Glomerular visceral epithelial cell (primary cell): ENCODE results near the gene RPL36AL.
"Not testable (repeated sequence)": the region's sequence is repeated elsewhere in the genome, so short reads cannot be mapped to it uniquely, and the experiment has no call there.

Source experiments
- DNase-seq: peaks from one replicate; pipeline ENCODE4 v3.0.0-alpha.2; 2016; ENCODE audit errors: extremely low spot score

The RPL36AL gene

DNA sequence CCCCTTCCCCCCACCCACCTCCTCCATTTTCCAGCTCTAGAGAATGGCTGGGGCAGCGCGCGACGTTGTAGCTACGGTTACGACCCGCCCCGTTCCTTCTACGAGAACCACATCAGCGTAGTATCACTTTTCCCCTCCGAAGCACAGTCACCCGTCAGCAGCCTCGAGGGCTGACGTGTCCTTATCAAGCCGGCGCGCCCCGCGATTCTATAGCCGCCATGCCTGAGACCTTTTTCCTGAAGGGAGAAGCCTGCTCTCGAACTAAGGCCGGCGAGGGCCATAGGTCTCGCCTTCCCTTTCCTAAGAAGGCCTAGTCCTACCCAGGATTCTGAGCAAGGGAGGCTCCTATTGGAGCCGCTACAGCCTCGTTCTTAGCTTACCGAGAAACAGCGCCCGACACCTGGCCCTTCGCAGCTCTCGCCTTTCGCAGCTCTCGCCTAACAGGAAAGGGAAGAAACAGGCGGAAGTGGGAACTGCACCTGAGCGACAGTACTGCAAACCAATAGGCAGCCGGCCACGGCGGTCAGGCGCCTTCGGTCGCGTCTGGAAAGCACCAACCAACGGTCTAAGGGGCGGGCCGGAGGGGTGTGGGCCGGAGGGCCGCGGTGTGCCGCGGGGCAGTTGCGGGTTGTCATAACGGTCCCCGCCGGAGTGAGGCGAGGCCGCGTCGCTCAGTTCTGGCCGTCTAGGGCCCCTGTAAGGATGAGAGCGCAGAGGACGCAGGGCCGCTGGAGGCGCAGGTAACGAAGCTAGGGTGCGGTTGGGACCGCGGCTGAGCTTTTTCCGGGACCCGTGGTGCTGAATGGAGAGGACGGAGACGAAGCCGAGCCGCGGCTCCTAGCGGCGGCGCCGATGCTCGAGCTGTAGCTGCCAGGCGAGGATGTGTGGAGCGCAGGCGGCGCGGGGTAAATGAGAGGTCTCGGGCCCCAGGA lies at the start of gene RPL36AL, which contains the start of gene MGAT2:
Gene RPL36AL (minus strand): TSS at position 445 of the 932 bp plus-strand sequence. CDS start 1,522 bp downstream, outside the sequence.
Gene MGAT2 (plus strand): TSS at position 618 of the 932 bp plus-strand sequence. CDS start 470 bp downstream, outside the sequence.
- peak; percentile 99 for DNase-seq

DNA sequence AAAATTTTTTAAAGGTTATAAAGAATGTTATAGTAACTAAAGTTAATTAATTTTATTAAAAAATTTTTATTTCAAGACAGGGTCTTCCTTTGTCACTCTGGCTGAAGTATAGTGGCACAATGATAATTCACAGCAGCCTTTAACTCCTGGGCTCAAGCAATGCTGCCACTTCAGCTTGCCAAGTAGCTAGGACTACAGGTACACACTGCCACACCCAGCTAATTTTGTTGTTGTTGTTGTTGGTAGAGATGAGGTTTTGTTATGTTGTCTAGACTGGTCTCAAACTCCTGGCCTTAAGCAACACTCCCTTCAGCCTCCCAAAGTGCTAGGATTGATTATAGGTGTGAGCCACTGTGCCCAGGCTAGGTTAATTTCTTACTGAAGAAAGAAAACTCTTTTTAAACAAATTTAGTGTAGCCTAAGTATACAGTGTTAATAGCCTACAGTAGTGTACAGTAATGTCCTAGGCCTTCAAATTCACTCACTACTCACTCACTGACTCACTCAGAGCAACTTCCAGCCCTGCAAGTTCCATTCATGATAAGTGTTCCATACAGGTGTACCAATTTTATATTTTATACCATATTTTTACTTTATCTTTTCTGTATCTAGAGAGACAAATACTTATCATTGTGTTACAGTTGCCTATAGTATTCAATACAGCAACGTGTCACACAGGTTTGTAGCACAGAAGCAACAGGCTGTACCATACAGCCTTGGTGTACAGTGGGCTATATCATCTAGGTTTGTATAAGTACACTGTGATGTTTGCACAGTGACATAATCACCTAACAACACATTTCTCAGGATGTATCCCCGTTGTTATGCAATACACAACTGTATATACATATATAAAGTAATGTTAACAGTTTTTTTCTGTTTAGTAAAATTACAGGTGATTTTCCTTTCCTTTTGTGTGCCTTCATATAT lies 39.4 kb upstream of the RPL36AL start:
- DNase-seq: no peak

DNA sequence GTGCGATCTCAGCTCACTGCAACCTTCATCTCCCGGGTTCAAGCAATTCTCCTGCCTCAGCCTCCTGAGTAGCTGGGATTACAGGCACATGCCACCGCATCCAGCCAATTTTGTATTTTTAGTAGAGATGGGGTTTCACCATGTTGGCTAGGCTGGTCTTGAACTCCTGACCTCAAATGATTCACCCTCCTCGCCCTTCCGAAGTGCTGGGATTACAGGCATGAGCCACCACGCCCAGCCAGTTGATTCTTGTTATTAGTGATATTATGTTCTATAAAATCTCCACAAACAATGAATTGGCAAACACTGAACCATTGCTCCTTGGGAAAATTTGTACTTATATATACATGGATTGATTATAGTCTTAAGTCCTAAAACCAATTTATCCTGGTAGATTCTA lies 37.1 kb upstream of the RPL36AL start:
- DNase-seq: not testable (repeated sequence)

DNA sequence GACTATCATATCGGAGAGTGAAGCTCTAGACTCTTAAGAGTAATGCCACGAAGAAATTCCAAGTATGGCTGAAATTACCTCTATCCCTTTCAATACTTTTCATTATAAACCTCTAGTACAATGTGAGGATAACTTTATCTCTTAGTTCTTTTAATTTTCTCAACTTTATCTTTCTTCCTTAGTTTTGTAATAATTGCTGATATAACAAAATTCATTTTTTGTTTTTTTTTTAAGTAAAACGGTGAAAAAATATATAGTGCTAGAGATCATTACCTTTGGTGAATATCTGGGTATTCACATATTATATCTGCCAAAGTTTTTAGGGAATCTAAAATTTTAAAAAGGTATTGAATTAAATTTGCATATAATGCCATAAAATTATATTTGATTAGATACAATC lies 34.1 kb upstream of the RPL36AL start:
- DNase-seq: no peak

DNA sequence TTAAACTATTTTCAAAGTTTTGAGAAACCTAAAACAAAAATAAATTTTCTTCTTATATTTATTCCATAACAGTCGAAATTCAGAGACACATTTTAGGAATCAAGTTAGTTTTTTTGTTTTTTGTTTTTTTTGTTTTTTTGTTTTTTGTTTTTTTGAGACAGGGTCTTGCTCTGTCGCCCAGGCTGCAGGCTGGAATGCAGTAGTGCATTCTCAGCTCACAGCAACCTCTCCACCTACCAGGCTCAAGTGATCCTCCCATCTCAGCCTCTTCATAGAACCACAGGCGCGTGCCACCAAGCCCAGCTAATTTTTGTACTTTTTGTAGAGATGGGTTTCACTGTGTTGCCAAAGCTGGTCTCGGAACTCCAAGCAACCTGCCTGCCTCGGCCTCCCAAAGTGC lies 33.1 kb upstream of the RPL36AL start:
- DNase-seq: no peak

DNA sequence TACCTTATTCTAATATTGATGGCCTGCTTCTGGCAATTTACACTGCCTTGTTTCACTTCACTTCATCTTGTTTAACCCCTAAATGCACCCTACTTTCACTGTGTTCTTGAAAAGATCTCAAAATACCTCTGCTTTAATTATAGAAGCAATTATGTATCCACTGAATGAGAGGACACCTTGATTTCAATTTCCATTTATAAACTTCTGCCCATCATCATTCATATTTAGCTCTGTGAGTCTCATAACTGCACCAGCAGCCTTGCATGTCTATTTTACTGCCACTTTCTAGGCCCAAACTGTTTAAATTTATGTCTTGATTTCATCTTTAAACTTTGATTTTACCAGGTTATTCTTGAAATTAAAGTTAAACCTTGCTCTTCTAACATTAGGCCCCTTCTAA lies 21.7 kb upstream of the RPL36AL start:
- DNase-seq: no peak

DNA sequence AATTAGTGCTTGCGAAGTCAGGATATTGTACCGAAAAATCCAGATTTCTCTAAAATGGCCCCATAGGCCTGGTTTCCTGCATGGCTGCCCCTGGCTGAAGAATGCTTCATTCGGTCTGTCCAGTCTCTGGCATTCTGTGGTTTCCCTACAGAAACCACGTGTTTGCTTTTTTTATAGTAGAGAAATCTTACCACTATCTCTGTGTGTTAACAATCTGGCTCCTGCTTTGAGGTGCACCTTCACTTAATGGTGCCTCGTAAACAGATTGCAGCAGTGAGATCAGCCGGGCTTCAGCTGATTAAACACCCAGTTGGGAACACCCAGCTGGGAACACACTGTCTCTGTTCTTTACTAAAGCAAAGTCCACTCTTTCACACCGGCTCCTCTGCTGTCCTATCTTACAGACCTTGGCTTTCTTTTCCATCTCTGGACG lies 21.3 kb upstream of the RPL36AL start:
- peak; percentile 75 for DNase-seq

DNA sequence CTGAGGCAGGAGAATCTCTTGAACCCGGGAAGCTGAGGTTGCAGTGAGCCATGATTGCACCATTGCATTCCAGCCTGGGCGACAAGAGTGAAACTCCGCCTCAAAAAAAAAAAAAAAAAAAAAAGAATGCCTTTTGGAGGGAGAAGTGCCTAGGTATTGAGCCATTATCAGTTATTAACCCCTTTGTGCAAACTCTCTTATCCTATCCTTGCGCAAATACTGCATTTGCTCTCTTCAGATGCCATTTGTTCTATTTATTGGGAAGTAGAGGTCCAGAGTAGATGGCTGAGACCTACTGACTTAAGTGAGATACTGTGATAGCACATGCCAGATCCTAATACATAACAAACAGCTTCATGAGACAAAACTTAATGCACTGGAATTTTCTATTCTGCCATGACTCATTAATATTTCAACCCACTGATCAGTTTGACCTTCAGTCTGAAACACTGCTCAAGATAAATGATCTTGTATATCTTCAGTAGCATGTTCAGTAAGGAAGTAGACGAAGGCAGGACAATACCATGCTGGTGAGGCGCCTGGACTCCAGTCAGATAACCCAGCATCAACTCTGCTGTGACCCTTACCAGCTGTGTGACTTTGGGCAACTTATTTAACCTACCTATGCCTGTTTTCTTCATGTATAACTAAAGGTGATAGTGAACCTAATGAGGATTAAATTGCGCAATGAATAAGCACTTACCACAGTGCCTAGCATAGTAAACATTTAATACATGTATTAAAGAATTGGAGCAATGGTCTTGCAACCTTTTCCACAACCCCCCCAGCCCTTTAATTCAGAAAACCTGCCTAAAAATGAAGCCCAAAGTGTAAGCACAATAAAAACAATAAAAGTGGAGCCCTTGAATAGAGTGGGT lies 20.4 kb upstream of the RPL36AL start:
- no peak for DNase-seq

DNA sequence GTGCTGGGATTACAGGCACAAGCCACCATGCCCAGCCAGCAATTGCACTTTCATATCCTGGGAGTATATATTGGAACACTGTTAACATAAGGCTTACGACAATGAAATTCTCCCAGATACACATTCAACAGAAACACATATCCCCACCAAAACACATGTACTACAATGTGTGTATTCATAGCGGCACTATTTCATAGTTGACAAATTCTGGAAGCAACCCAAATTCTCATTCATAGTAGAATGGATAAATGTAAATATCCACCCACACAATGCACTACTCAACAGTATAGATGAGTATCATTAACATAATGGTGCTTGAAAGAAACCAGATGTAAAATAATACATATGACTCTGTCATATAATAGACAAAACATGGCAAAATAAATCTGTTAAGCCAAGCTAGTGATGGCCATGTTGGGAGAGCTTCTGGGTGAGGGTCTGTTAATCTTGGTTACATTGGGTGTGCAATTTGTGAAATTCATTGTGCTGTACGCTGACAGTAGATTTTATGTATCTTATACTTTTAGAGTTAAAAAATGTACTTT lies 17.2 kb upstream of the RPL36AL start:
- DNase-seq: no peak

DNA sequence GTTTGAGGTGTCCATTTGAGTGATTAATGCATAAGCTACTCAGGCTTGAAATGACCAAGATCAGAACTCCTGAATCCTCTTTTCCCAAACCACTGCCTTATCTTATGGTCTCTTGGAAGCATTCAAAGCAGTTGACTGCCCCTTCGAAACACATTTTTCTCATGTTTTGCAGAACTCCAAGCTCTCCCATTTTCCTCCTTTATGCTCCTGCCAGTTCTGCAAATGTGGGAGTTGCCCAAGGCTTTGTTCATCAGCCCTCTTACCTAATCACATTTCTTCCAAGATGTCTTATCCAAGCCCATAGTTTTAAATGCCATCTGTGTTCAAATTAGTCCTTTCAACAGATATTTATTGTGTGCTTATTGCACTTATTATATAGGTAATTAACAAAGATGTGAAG lies 16.4 kb upstream of the RPL36AL start:
- no peak for DNase-seq

DNA sequence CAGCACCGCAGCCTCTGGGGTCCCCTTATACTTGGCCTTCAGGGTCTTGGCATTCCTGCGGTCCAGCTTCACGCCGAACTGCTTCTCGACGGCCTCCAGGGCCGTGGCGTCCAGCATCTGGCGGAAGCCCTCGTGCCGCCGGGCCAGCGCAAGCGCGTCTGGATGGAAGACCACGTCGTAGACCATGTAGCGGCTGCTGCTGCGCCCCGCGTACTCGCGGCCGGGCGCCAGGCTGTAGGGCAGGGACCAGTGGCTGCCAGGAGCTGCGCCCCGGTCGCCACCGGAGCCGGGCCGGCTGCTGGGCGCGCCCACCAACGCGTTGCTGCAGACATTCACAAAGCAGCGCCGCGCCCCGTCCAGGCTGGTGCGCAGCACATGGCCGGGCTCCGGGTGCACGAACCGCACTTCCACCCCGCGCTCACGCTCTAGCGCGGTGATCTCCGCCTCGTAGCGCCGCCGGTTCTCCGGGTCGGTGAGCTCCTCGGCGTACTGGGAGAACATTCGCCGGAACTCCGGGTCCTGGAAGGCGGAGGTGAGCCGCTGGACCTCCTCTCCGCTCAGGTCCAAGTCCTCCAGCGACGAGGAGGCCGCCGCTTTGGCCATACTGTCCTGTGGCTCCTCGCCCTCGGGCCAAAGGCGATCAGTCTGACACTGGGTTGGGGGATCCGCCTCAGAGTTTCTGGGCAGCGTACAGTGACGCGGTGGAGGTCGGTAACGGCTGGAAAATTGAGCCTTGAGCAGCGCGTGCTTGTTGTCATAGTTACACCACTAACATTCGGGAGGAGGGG lies 14.3 kb upstream of the RPL36AL start, which contains the start of gene DNAAF2:
Gene DNAAF2 (minus strand): TSS at position 698 of the 788 bp plus-strand sequence. CDS start 95 bp downstream, at position 603.
- DNase-seq: peak; percentile 75

DNA sequence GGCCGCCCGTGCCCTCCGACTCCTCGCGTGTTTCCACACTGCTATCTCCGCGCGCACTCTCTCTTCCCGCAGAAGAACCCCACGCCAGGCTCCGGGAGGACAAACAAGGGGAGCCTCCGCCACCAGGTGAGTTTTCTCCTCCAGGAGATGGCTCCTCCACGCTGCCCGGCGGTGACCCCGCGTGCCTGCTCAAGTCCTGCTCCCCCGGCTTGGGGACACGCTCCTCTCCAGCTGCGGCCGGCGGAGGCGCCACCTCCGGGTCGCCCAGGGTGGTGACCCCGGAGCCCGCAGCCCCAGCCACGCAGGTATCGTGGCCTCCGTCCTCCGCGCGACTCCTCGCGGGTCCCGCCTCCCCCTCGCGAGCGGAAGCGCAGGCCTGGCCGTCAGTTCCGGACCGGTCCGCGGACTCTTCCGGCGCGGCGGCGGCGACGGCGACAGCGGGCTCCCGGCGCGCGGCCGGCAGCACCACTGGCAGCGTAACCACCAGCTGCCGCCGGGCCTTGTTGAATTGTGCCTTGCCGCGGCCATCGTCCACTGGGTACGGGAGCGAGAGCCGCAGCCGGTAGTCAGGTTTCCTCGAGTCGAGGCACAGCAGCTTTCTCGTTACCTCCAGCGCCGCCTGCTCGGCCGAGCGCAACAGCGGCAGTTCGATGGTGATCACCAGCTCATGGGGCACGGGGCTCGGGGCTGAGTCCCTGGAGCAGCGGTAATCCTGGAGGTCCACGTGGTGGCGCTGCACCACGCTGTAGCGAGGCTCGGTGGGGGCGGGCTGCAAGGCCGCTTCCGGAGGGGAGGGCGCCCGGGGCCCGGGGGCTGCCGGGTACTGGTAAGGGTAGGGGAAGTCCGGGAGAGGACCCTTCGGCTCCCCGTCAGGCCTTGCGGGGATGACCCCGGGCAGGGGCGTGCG lies 13.5 kb upstream of the RPL36AL start:
- DNase-seq: peak; percentile 95

DNA sequence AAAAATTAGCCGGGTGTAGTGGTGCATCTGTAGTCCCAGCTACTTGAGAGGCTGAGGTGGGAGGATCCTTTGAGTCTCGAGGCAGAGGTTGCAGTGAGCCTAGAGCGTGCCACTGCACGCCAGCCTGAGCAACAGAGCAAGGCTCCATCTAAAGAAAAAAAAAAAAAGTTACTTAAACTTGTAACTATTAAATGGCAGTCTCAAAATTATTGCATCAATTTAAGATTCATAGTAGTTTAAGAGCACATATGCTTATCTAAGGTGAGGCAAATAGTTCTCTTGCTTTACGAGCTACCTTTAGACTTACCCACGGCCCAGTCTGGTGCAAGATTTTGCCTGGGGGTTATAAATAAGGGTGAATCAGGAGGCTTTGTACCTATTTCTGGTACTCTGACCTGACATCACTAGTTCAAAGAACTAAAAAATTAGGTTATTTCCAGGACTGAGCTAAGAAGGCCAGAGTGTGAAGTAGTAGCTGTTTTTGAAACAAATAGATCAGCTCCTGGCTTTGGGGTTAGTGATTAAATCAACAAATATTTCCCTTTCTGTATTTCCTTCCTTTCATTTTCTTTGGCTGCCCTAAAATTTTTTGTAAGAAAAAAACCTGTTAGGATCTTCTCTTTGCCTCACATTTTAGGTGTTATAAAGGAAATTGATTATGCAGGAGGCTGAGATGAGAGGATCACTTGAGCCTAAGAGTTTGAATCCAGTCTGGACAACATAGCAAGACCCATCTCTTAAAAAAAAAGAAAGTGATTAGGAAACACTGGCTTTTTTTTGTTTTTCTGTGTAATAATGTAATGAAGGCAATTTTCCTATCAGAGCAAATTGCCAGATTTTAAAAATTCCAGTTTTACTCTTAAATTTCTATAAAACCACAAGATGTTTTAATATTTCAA lies 3.8 kb upstream of the RPL36AL start:
- no peak for DNase-seq

DNA sequence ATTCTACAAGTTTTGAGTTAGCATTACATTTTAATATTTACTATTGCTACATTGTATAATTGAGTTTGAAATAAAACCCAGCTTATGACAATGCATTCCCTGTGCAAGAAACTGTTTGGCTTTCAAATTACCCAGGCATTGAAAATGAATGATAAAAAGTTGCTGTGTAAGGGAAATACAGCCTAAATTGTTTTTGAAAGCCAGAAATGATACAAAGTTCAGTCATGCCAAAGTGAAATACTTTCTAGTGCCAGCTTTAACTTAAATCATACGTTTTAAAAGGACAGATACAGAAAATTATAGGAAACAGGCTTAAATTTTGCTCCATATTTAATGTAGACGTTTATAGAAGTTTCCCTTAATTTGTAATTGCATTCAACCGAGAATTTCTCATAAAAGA lies 3.0 kb upstream of the RPL36AL start:
- no peak for DNase-seq

DNA sequence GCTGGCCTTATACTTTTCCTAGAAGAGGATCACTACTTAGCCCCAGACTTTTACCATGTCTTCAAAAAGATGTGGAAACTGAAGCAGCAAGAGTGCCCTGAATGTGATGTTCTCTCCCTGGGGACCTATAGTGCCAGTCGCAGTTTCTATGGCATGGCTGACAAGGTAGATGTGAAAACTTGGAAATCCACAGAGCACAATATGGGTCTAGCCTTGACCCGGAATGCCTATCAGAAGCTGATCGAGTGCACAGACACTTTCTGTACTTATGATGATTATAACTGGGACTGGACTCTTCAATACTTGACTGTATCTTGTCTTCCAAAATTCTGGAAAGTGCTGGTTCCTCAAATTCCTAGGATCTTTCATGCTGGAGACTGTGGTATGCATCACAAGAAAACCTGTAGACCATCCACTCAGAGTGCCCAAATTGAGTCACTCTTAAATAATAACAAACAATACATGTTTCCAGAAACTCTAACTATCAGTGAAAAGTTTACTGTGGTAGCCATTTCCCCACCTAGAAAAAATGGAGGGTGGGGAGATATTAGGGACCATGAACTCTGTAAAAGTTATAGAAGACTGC lies 1.7 kb upstream of the RPL36AL start:
- no peak for DNase-seq

DNA sequence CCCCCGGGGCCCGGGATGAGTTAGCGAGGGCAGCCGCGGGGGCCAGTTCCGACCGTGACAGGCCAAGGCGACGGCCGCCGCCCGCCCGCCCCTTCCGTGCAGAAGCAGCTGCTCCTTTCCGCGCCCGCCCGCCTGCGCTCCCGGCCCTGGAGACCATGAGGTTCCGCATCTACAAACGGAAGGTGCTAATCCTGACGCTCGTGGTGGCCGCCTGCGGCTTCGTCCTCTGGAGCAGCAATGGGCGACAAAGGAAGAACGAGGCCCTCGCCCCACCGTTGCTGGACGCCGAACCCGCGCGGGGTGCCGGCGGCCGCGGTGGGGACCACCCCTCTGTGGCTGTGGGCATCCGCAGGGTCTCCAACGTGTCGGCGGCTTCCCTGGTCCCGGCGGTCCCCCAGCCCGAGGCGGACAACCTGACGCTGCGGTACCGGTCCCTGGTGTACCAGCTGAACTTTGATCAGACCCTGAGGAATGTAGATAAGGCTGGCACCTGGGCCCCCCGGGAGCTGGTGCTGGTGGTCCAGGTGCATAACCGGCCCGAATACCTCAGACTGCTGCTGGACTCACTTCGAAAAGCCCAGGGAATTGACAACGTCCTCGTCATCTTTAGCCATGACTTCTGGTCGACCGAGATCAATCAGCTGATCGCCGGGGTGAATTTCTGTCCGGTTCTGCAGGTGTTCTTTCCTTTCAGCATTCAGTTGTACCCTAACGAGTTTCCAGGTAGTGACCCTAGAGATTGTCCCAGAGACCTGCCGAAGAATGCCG lies 872 bp upstream of the RPL36AL start:
- DNase-seq: peak; percentile 62

DNA sequence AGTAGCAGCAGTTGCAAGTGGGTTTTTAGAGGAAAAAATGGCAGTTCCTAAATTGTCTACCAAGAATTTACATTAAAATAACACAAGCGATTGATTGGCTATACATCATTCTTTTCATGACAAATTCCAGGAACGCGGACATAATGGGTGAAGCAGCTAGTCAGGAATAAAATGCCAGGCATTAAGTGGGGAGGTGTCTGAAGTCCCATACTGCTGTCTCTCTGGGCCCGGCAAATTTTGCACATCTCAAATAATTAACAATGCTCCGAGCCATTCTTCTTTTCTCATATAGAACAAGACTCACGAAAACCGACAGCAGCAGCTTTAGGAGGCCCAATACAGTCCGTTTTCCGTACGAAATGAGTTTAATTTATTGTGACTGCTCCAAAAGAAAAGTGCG lies 696 bp downstream of the RPL36AL start:
- DNase-seq: no peak
